Measurements from ENCODE around the gene NFKBIL1.

NFKBIL1 gene

DNA sequence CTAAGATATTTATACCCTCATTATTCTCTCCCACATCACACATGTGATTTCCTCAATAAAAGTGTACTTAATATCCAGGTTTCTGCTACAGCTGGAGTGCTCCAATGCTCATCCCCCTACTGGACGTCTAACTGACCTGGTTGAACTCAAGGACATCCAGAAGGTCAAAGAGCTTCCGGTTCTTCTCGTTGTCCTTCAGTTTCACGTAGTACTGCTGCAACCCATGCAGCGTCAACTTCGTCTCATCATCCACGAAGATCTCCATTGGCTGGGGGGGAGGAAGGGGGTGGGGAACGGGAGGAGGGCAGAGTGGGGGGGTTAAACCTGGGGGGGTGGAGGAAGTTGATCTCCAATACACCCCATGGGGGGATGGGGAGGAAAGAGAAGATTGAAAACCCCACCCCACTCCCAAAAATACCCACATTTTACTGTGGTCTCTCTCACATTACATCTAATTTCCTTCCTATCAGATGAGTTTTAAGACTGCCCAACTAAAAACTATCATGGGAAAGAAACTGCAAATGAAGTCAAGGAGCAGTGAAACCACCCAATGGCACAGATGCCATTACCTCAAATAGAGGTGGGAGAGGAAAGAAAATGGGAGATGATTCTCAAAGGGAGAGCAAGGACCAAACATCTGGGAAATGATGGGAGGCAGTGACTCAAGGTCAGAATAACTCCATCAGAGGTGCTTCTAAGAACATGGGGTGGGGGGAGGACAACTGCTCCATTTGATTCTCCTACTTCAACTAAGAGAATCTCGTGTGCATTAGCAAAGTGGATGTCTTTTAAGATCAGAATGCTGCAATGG, 14.6 kb upstream of the NFKBIL1 start:
- no peak overlapping the region for H3K9ac ChIP-seq (ENCODE audit: low read depth, low read length, poor library complexity)
- peaks cover 63 to 86% of the 10 kb centered on the region in 2 donors for H3K36me3 ChIP-seq (replicated peaks in 1 of 2; ENCODE audit: control insufficient read depth in 2 of 2, insufficient read depth in 2 of 2, low read length in 2 of 2)
- peaks cover 8% of the 10 kb centered on the region for H3K79me1 ChIP-seq (ENCODE audit: low read depth, low read length)
- no peak overlapping the region for H2AK5ac ChIP-seq (ENCODE audit: low read depth, low read length)
- H2BK120ac ChIP-seq (ENCODE audit: low read depth, low read length): no peak overlapping the region
- H3K27ac ChIP-seq (replicated peaks; ENCODE audit: low read length): peak overlapping the region; percentile 34
- H3K23ac ChIP-seq (ENCODE audit: low read depth, low read length, poor library complexity): no peak overlapping the region
- no peaks in the 10 kb centered on the region for H3K27me3 ChIP-seq (ENCODE audit: control insufficient read depth in 3 of 3, insufficient read depth in 3 of 3, low read depth in 1 of 3, low read length in 3 of 3)
- DNase-seq (ENCODE audit: low spot score): no peak
- no peak overlapping the region for H3K14ac ChIP-seq (ENCODE audit: low read length)
- no peak overlapping the region for H4K8ac ChIP-seq (ENCODE audit: low read depth, low read length)
- H3K4me1 ChIP-seq (ENCODE audit: control insufficient read depth in 2 of 2, insufficient read depth in 1 of 2, low read depth in 1 of 2, low read length in 2 of 2): peaks cover 0 to 2% of the 10 kb centered on the region in 2 donors
- no peak overlapping the region for H3K18ac ChIP-seq (ENCODE audit: low read length)
- H3K4ac ChIP-seq (ENCODE audit: low read length): no peak overlapping the region
- no peak overlapping the region for H2AFZ ChIP-seq (ENCODE audit: low read length)
- H2BK15ac ChIP-seq (ENCODE audit: low read length): no peak overlapping the region
- no peak overlapping the region for H3K4me3 ChIP-seq (ENCODE audit: low read length in 2 of 2)
- H4K91ac ChIP-seq (ENCODE audit: low read depth, low read length, poor library complexity): no peak overlapping the region
- WGBS, 2 donors (ENCODE audit: extremely low coverage in 2 of 2, insufficient read length in 2 of 2, insufficient replicate concordance in 1 of 2): no CpG with 5 or more reads among the region's 9 CpGs
- H2BK5ac ChIP-seq (ENCODE audit: low read length): no peak overlapping the region
- no peaks in the 10 kb centered on the region for H3K9me3 ChIP-seq (replicated peaks in 1 of 2; ENCODE audit: control insufficient read depth in 2 of 2, insufficient read depth in 1 of 2, low read depth in 1 of 2, low read length in 2 of 2)
- no peak overlapping the region for H3K4me2 ChIP-seq (ENCODE audit: insufficient read depth, low read length, poor library complexity, severe bottlenecking)
- no peak overlapping the region for H2BK12ac ChIP-seq (ENCODE audit: low read length)

DNA sequence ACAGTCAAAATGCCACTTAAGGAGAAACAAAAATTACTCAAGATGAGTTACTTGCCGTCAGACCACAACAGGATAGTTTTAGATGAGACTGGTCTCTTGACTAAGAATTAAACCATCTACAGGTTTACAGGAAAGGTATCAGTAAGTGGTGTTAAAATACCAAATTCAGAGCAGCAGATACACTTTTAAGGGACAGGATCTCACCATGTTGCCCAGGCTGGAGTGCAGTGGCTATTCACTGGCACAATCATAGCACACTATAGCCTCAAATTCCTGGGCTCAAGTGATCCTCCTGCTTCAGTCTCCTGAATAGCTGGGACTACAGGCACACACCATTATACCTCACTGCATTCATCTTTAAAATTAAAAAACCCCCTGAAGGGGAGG, 14.0 kb upstream of the NFKBIL1 start:
- no peak overlapping the region for H3K27ac ChIP-seq (replicated peaks; ENCODE audit: low read length)
- peaks cover 67 to 92% of the 10 kb centered on the region in 2 donors for H3K36me3 ChIP-seq (replicated peaks in 1 of 2; ENCODE audit: control insufficient read depth in 2 of 2, insufficient read depth in 2 of 2, low read length in 2 of 2)
- no peak overlapping the region for H3K4me2 ChIP-seq (ENCODE audit: insufficient read depth, low read length, poor library complexity, severe bottlenecking)
- H4K91ac ChIP-seq (ENCODE audit: low read depth, low read length, poor library complexity): no peak overlapping the region
- H3K4ac ChIP-seq (ENCODE audit: low read length): no peak overlapping the region
- no peak overlapping the region for H3K23ac ChIP-seq (ENCODE audit: low read depth, low read length, poor library complexity)
- H2BK15ac ChIP-seq (ENCODE audit: low read length): no peak overlapping the region
- H3K9me3 ChIP-seq (replicated peaks in 1 of 2; ENCODE audit: control insufficient read depth in 2 of 2, insufficient read depth in 1 of 2, low read depth in 1 of 2, low read length in 2 of 2): no peaks in the 10 kb centered on the region
- no peak overlapping the region for H3K9ac ChIP-seq (ENCODE audit: low read depth, low read length, poor library complexity)
- H3K4me3 ChIP-seq (ENCODE audit: low read length in 2 of 2): no peak overlapping the region
- WGBS, 2 donors (ENCODE audit: extremely low coverage in 2 of 2, insufficient read length in 2 of 2, insufficient replicate concordance in 1 of 2): no CpG with 5 or more reads among the region's 1 CpG
- no peak overlapping the region for H3K14ac ChIP-seq (ENCODE audit: low read length)
- no peak overlapping the region for H2BK5ac ChIP-seq (ENCODE audit: low read length)
- no peak for DNase-seq (ENCODE audit: low spot score)
- H3K79me1 ChIP-seq (ENCODE audit: low read depth, low read length): peaks cover 8% of the 10 kb centered on the region
- H4K8ac ChIP-seq (ENCODE audit: low read depth, low read length): no peak overlapping the region
- H2AFZ ChIP-seq (ENCODE audit: low read length): no peak overlapping the region
- no peak overlapping the region for H2BK120ac ChIP-seq (ENCODE audit: low read depth, low read length)
- no peak overlapping the region for H3K18ac ChIP-seq (ENCODE audit: low read length)
- H3K27me3 ChIP-seq (ENCODE audit: control insufficient read depth in 3 of 3, insufficient read depth in 3 of 3, low read depth in 1 of 3, low read length in 3 of 3): no peaks in the 10 kb centered on the region
- peaks cover 0 to 2% of the 10 kb centered on the region in 2 donors for H3K4me1 ChIP-seq (ENCODE audit: control insufficient read depth in 2 of 2, insufficient read depth in 1 of 2, low read depth in 1 of 2, low read length in 2 of 2)
- no peak overlapping the region for H2AK5ac ChIP-seq (ENCODE audit: low read depth, low read length)
- H2BK12ac ChIP-seq (ENCODE audit: low read length): no peak overlapping the region

DNA sequence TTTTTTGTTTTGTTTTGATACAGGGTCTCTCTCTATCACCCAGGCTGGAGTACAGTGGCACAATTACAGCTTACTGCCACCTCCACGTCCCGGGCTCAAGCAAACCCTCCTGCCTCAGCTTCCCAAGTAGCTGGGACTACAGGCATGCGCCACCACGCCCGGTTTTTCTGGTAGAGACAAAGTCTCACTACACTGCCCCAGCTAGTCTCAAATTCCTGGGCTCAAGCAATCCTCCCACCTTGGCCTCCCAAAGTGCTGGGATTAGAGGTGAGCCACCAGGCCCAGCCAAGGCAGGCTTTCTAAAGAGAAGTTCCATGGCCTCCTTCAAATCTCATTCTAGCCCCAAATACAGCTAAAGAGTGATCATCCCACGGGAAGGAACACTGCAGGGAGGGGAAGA, 13.4 kb upstream of the NFKBIL1 start:
- Histone ChIP-seq H3K79me1 (ENCODE audit: low read depth, low read length) (peaks cover 12% of the 10 kb centered on the region), H2BK5ac (ENCODE audit: low read length) (no peak overlapping the region), H3K36me3 (replicated peaks in 1 of 2; ENCODE audit: control insufficient read depth in 2 of 2, insufficient read depth in 2 of 2, low read length in 2 of 2) (peaks cover 73 to 98% of the 10 kb centered on the region in 2 donors), H2BK120ac (ENCODE audit: low read depth, low read length) (no peak overlapping the region), H2AK5ac (ENCODE audit: low read depth, low read length) (no peak overlapping the region), H3K4me2 (ENCODE audit: insufficient read depth, low read length, poor library complexity, severe bottlenecking) (no peak overlapping the region), H3K23ac (ENCODE audit: low read depth, low read length, poor library complexity) (no peak overlapping the region), H2AFZ (ENCODE audit: low read length) (no peak overlapping the region), H3K9me3 (replicated peaks in 1 of 2; ENCODE audit: control insufficient read depth in 2 of 2, insufficient read depth in 1 of 2, low read depth in 1 of 2, low read length in 2 of 2) (no peaks in the 10 kb centered on the region), H3K4ac (ENCODE audit: low read length) (no peak overlapping the region), H3K14ac (ENCODE audit: low read length) (no peak overlapping the region), H3K9ac (ENCODE audit: low read depth, low read length, poor library complexity) (no peak overlapping the region), H4K8ac (ENCODE audit: low read depth, low read length) (no peak overlapping the region), H2BK12ac (ENCODE audit: low read length) (no peak overlapping the region), H4K91ac (ENCODE audit: low read depth, low read length, poor library complexity) (no peak overlapping the region), H2BK15ac (ENCODE audit: low read length) (no peak overlapping the region), H3K18ac (ENCODE audit: low read length) (no peak overlapping the region), H3K4me3 (ENCODE audit: low read length in 2 of 2) (no peak overlapping the region), H3K4me1 (ENCODE audit: control insufficient read depth in 2 of 2, insufficient read depth in 1 of 2, low read depth in 1 of 2, low read length in 2 of 2) (peaks cover 2 to 5% of the 10 kb centered on the region in 2 donors), H3K27me3 (ENCODE audit: control insufficient read depth in 3 of 3, insufficient read depth in 3 of 3, low read depth in 1 of 3, low read length in 3 of 3) (no peaks in the 10 kb centered on the region), H3K27ac (replicated peaks; ENCODE audit: low read length) (no peak overlapping the region)
- no peak for DNase-seq (ENCODE audit: low spot score)
- no CpG with 5 or more reads among the region's 6 CpGs for WGBS, 2 donors (ENCODE audit: extremely low coverage in 2 of 2, insufficient read length in 2 of 2, insufficient replicate concordance in 1 of 2)

DNA sequence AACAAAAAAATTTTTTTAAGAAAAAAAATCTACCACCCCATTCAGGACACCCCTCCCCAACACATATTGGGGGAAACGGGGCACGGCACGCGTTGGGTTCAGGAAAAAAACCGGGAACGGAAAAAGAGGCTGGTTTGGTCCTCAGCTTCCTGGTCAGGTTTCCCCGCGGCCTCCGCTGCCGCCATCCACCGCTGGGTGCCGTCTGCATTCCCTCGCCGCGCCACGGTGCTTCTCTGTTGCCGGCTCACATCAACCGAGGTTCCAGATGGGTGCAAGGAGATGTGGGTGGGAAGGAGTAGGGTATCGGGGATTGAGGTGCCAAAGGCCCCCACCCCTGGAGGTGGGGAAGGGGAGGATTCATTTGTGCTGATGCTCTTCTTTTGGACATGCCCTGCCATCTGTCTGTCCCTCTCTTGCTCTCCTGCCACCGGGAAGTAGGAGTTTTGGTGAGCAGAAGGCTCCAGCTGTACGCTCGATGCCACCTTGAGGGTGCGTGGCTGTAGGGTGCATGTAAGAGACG, 12.8 kb upstream of the NFKBIL1 start:
- no peak overlapping the region for H2AK5ac ChIP-seq (ENCODE audit: low read depth, low read length)
- no peak for DNase-seq (ENCODE audit: low spot score)
- H3K4me1 ChIP-seq (ENCODE audit: control insufficient read depth in 2 of 2, insufficient read depth in 1 of 2, low read depth in 1 of 2, low read length in 2 of 2): peaks cover 3 to 10% of the 10 kb centered on the region in 2 donors
- no peak overlapping the region for H2BK12ac ChIP-seq (ENCODE audit: low read length)
- H4K8ac ChIP-seq (ENCODE audit: low read depth, low read length): no peak overlapping the region
- peaks cover 12% of the 10 kb centered on the region for H3K79me1 ChIP-seq (ENCODE audit: low read depth, low read length)
- no CpG with 5 or more reads among the region's 24 CpGs for WGBS, 2 donors (ENCODE audit: extremely low coverage in 2 of 2, insufficient read length in 2 of 2, insufficient replicate concordance in 1 of 2)
- H2BK5ac ChIP-seq (ENCODE audit: low read length): no peak overlapping the region
- peak overlapping the region; percentile 48 for H3K23ac ChIP-seq (ENCODE audit: low read depth, low read length, poor library complexity)
- H3K4me3 ChIP-seq (ENCODE audit: low read length in 2 of 2): no peak overlapping the region
- no peak overlapping the region for H2BK120ac ChIP-seq (ENCODE audit: low read depth, low read length)
- H3K36me3 ChIP-seq (replicated peaks in 1 of 2; ENCODE audit: control insufficient read depth in 2 of 2, insufficient read depth in 2 of 2, low read length in 2 of 2): peaks cover 79 to 100% of the 10 kb centered on the region in 2 donors
- H3K4ac ChIP-seq (ENCODE audit: low read length): no peak overlapping the region
- H2BK15ac ChIP-seq (ENCODE audit: low read length): no peak overlapping the region
- H3K27me3 ChIP-seq (ENCODE audit: control insufficient read depth in 3 of 3, insufficient read depth in 3 of 3, low read depth in 1 of 3, low read length in 3 of 3): no peaks in the 10 kb centered on the region
- no peak overlapping the region for H3K9ac ChIP-seq (ENCODE audit: low read depth, low read length, poor library complexity)
- no peak overlapping the region for H3K27ac ChIP-seq (replicated peaks; ENCODE audit: low read length)
- H2AFZ ChIP-seq (ENCODE audit: low read length): no peak overlapping the region
- H3K4me2 ChIP-seq (ENCODE audit: insufficient read depth, low read length, poor library complexity, severe bottlenecking): no peak overlapping the region
- no peak overlapping the region for H3K18ac ChIP-seq (ENCODE audit: low read length)
- H3K14ac ChIP-seq (ENCODE audit: low read length): no peak overlapping the region
- H4K91ac ChIP-seq (ENCODE audit: low read depth, low read length, poor library complexity): no peak overlapping the region
- H3K9me3 ChIP-seq (replicated peaks in 1 of 2; ENCODE audit: control insufficient read depth in 2 of 2, insufficient read depth in 1 of 2, low read depth in 1 of 2, low read length in 2 of 2): no peaks in the 10 kb centered on the region
